A549 (cell line): ENCODE measurements around the gene PIK3CA. TPM values are rescaled to one million over a fixed set of nuclear protein-coding genes. Genes with fewer than 3 reads are reported as not detected.
"Not testable (repeated sequence)": the region's sequence is repeated elsewhere in the genome, so short reads cannot be mapped to it uniquely, and the experiment has no call there.

Experiments
- ATAC-seq, 2 experiments: fragments of 200-7000 bp in 1 of 2; fragments of >200 bp in 1 of 2; cut with Nextera tagmentation in 1 of 2; cut with Tn5 transposase in 1 of 2; 3 replicates each; pipeline versions ENCODE4 v1.8.0 to v1.9.1; 2018 to 2020; ENCODE audit warnings: mild to moderate bottlenecking in 1 of 2, moderate library complexity in 1 of 2
- CTCF ChIA-PET: fragments of 300-600 bp; sonication (Branson Sonifier 250); formaldehyde crosslinking; extraction: SDS; loops from one replicate; lab custom pipeline; 2021; ENCODE audit warnings: antibody characterized with exemption, inconsistent platforms; lab: Yijun Ruan, JAX
- POLR2A ChIA-PET: fragments of 350-600 bp; formaldehyde crosslinking; extraction: SDS; loops from one replicate; lab custom pipeline; 2021; ENCODE audit warnings: antibody characterized with exemption, inconsistent platforms; lab: Yijun Ruan, JAX
- DNase-seq, 2 experiments: peaks; one replicate each; pipeline versions ENCODE4 v3.0.0 to v3.0.0-alpha.2; 2011 to 2016; ENCODE audit warnings: low read depth in 1 of 2, low spot score in 1 of 2
- FAIRE-seq: peaks from 2 replicates; lab custom pipeline; 2011; peaks lifted over from hg19 to GRCh38; lab: Jason Lieb, UNC
- H3K27ac ChIP-seq, 2 experiments: fragments of >200 bp; sonication (Bioruptor Twin); formaldehyde crosslinking; 3 replicates each; pipeline ENCODE4 v1.5.1; 2016 to 2017
- H3K4me1 ChIP-seq: fragments of >200 bp; sonication (Bioruptor Twin); formaldehyde crosslinking; 3 replicates; pipeline ENCODE4 v1.6.1; 2016
- H3K4me2 ChIP-seq: fragments of >200 bp; sonication (Bioruptor Twin); formaldehyde crosslinking; 3 replicates; pipeline ENCODE4 v1.6.1; 2016
- H3K4me3 ChIP-seq: fragments of >200 bp; sonication (Bioruptor Twin); formaldehyde crosslinking; 3 replicates; pipeline ENCODE4 v1.5.1; 2016
- H3K9me3 ChIP-seq: fragments of >200 bp; sonication (Bioruptor Twin); formaldehyde crosslinking; 3 replicates; pipeline ENCODE4 v1.6.1; 2016
- BCL3 ChIP-seq: fragments of >200 bp; sonication (Bioruptor Twin); formaldehyde crosslinking; IDR thresholded peaks from 3 replicates; pipeline ENCODE4 v1.6.1; 2016
- CEBPB ChIP-seq, 2 experiments: fragments of >200 bp in 1 of 2; sonication (Bioruptor Twin) in 1 of 2; formaldehyde crosslinking in 1 of 2; IDR thresholded peaks; 2 replicates each; pipeline ENCODE4 v1.6.1; 2012 to 2016
- CHD4 ChIP-seq: fragments of 200-600 bp; sonication (generic); IDR thresholded peaks from 2 replicates; pipeline ENCODE4 v1.6.1; 2016; ENCODE audit warnings: antibody characterized with exemption, mild to moderate bottlenecking, borderline replicate concordance
- ELK1 ChIP-seq: fragments of 150-350 bp; IDR thresholded peaks from 2 replicates; pipeline ENCODE4 v1.6.1; 2014; ENCODE audit warnings: low read depth, mild to moderate bottlenecking, low read length
- GATA3 ChIP-seq: IDR thresholded peaks from 2 replicates; pipeline ENCODE4 v1.6.1; 2012; ENCODE audit warnings: borderline replicate concordance
- HDAC2 ChIP-seq: fragments of 200-600 bp; sonication (generic); IDR thresholded peaks from 2 replicates; pipeline ENCODE4 v1.6.1; 2016
- HOXA7 ChIP-seq: fragments of 250-450 bp; sonication (Bioruptor Pico); IDR thresholded peaks from 2 replicates; pipeline ENCODE4 v1.5.0; 2020; ENCODE audit warnings: mild to moderate bottlenecking, moderate library complexity
- HOXB5 ChIP-seq: fragments of 250-450 bp; sonication (Bioruptor Pico); IDR thresholded peaks from 2 replicates; pipeline ENCODE4 v1.5.0; 2020; ENCODE audit warnings: mild to moderate bottlenecking, moderate library complexity
- MYC ChIP-seq: IDR thresholded peaks from 2 replicates; pipeline ENCODE4 v1.6.1; 2012; ENCODE audit warnings: mild to moderate bottlenecking, inconsistent platforms, low read length, improper control_type of control experiment, borderline replicate concordance
- RARB ChIP-seq: fragments of 250-450 bp; sonication (Bioruptor Pico); IDR thresholded peaks from 2 replicates; pipeline ENCODE4 v1.8.0; 2021; ENCODE audit warnings: mild to moderate bottlenecking, moderate library complexity
- RCOR1 ChIP-seq: fragments of 150-350 bp; IDR thresholded peaks from 2 replicates; pipeline ENCODE4 v1.6.1; 2014; ENCODE audit warnings: antibody characterized with exemption, low read length, low read depth
- REST ChIP-seq: fragments of 200-600 bp; sonication (generic); IDR thresholded peaks from 2 replicates; pipeline ENCODE4 v1.6.1; 2016; ENCODE audit warnings: antibody characterized with exemption, mild to moderate bottlenecking, moderate library complexity
- RFX5 ChIP-seq: fragments of 450-650 bp; IDR thresholded peaks from 2 replicates; pipeline ENCODE4 v1.7.1; 2014; ENCODE audit warnings: antibody characterized with exemption, mild to moderate bottlenecking, moderate library complexity
- SMC3 ChIP-seq: fragments of >200 bp; sonication (Bioruptor Twin); formaldehyde crosslinking; IDR thresholded peaks from 3 replicates; pipeline ENCODE4 v1.6.1; 2018; ENCODE audit warnings: inconsistent platforms
- ZFP36 ChIP-seq: fragments of 450-650 bp; IDR thresholded peaks from 2 replicates; pipeline ENCODE4 v1.6.1; 2014; ENCODE audit warnings: borderline replicate concordance; ENCODE audit not compliant: partially characterized antibody
- WGBS: methylation state at CpG from one replicate; pipeline ENCODE4 v1.1.6; 2017; ENCODE audit errors: missing lambda C conversion rate; 5-methylcytosine and 5-hydroxymethylcytosine counted together
- polyA plus RNA-seq, 4 experiments: library from polyadenylated mRNA; depleted of rRNA in 3 of 4; stranded (reverse); fragments of >200 nt; fragmentation: RNase III in 1 of 4; extraction: RNeasy Plus Mini Kit Qiagen cat#74134 plus additional on column Dnase treatment in 1 of 4; gene quantifications; 2 replicates in 3 of 4; 3 replicates in 1 of 4; pipeline ENCODE4 v1.2.3, GENCODE V29; 2011 to 2017

The PIK3CA gene
- polyA plus RNA-seq, 2 of the 4 experiments (the other 2 are of a cell fraction), result 6.2 to 10.3 TPM

DNA sequence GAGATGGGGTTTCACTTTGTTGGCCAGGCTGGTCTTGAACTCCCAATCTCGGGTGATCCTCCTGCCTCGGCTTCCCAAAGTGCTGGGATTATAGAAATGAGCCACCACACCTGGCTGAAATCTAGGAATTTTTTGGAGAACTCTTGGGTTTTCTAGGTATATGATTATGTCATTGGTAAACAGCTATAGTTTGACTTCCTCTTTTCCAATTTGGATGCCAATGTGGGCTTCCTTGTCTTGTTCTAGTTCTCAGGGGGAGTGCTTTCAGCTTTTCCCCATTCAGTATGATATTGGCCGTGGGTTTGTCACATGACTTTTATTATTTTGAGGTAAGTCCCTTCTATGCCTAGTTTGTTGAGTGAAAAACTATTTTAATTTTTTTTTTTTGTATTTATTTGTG lies 84.9 kb downstream of the PIK3CA start:
- Histone ChIP-seq H3K9me3 (no peaks in the 10 kb centered on the region), H3K4me3 (no peak overlapping the region), H3K4me2 (no peak overlapping the region), H3K27ac (no peak overlapping the region), H3K4me1 (no peaks in the 10 kb centered on the region)
- POLR2A ChIA-PET, result no interaction called here
- no peak for FAIRE-seq
- 98% methylated on average over 3 of the region's 3 CpGs for WGBS
- no peak for TF ChIP-seq SMC3
- CTCF ChIA-PET, result no interaction called here
- DNase-seq, result no peak
- no peak for ATAC-seq

GRCh38 chr3:179234199-179234598 lies 86.0 kb downstream of the PIK3CA start:
- Histone ChIP-seq H3K4me3 (no peak overlapping the region), H3K4me2 (no peak overlapping the region), H3K4me1 (no peaks in the 10 kb centered on the region)
- no peak for ATAC-seq
- WGBS, result 89% methylated on average over 4 of the region's 4 CpGs
- ChIA-PET CTCF (interaction anchor here (0.6 kb wide), 1 partner anchor 29 kb away, joined by 3 read pairs; no protein-coding TSS in a partner anchor), POLR2A (no interaction called here)
- no peak for DNase-seq
- peak in 1 of 2 experiments; percentile 21; a peak in 1 of 4 replicates for TF ChIP-seq CEBPB (IDR thresholded peaks at IDR 0.05)
- no peak for TF ChIP-seq HOXB5 (CRISPR knock-in tag)
- TF ChIP-seq, all 56 proteins: peak for 1
- FAIRE-seq, result no peak
- H3K9me3 ChIP-seq, result no peaks in the 10 kb centered on the region
- H3K27ac ChIP-seq, result no peak overlapping the region

- CTCF ChIA-PET, result no interaction called here
- TF ChIP-seq GATA3 (no peak), BCL3 (no peak), SMC3 (no peak), ZFP36 (no peak), CHD4 (no peak), ELK1 (no peak), HOXA7 (CRISPR knock-in tag) (no peak), REST (no peak), HDAC2 (no peak), RCOR1 (no peak), MYC (no peak), RARB (CRISPR knock-in tag) (no peak), RFX5 (no peak), CEBPB (IDR thresholded peaks at IDR 0.05) (no peak)
- no peak for FAIRE-seq
- Histone ChIP-seq H3K4me2 (no peak overlapping the region), H3K27ac (no peak overlapping the region), H3K9me3 (no peaks in the 10 kb centered on the region), H3K4me3 (no peak overlapping the region), H3K4me1 (no peaks in the 10 kb centered on the region)
- ATAC-seq, result no peak
- no peak for DNase-seq
- WGBS, result 92% methylated on average over 2 of the region's 2 CpGs
- POLR2A ChIA-PET, result no interaction called here
Measured at GRCh38 chr3:179236669-179237301, 88.6 kb downstream of the PIK3CA start.

GRCh38 chr3:179240299-179240698 lies 92.1 kb downstream of the PIK3CA start:
- H3K4me2 ChIP-seq, POLR2A ChIA-PET, FAIRE-seq, H3K9me3 ChIP-seq, DNase-seq, H3K4me1 ChIP-seq, CTCF ChIA-PET, ATAC-seq, H3K4me3 ChIP-seq, H3K27ac ChIP-seq: not testable (repeated sequence)
- 51% methylated on average over 1 of the region's 1 CpG for WGBS

GRCh38 chr3:179242859-179243258 lies 94.7 kb downstream of the PIK3CA start:
- CTCF ChIA-PET, POLR2A ChIA-PET, H3K27ac ChIP-seq, ATAC-seq, H3K4me2 ChIP-seq, H3K4me1 ChIP-seq, H3K4me3 ChIP-seq, FAIRE-seq, H3K9me3 ChIP-seq, DNase-seq: not testable (repeated sequence)
- 97% methylated on average over 1 of the region's 2 CpGs for WGBS
